Skeletal muscle tissue (tissue), 4 donors: ENCODE results near the gene NECTIN3. TPM values are rescaled to one million over a fixed set of nuclear protein-coding genes. Genes with fewer than 3 reads are reported as not detected.

Experiments
- H3K27ac ChIP-seq: one replicate; pipeline ENCODE4 v1.7.0; 2013; ENCODE audit warnings: mild to moderate bottlenecking, low read depth, low read length, inconsistent platforms
- H3K27me3 ChIP-seq, 3 donors: one replicate each; pipeline ENCODE4 v1.7.0; 2013; ENCODE audit warnings: low read length in 3 of 3; ENCODE audit not compliant: control insufficient read depth in 3 of 3, insufficient read depth in 3 of 3
- H3K36me3 ChIP-seq, 3 donors: one replicate each; pipeline ENCODE4 v1.7.0; 2013; ENCODE audit warnings: low read length in 3 of 3; ENCODE audit not compliant: control insufficient read depth in 3 of 3, insufficient read depth in 3 of 3
- H3K4me1 ChIP-seq, 3 donors: one replicate each; pipeline ENCODE4 v1.7.0; 2013; ENCODE audit warnings: low read length in 3 of 3, mild to moderate bottlenecking in 3 of 3; ENCODE audit not compliant: control insufficient read depth in 3 of 3, insufficient read depth in 3 of 3
- H3K4me3 ChIP-seq, 3 donors: one replicate each; pipeline ENCODE4 v1.7.0; 2013; ENCODE audit warnings: low read length in 3 of 3
- H3K9ac ChIP-seq, 3 donors: one replicate each; pipeline ENCODE4 v1.7.0; 2013; ENCODE audit warnings: low read length in 3 of 3, mild to moderate bottlenecking in 3 of 3, moderate library complexity in 2 of 3, low read depth in 1 of 3
- H3K9me3 ChIP-seq, 3 donors: one replicate each; pipeline ENCODE4 v1.7.0; 2013; ENCODE audit warnings: low read length in 3 of 3; ENCODE audit not compliant: control insufficient read depth in 3 of 3
- total RNA-seq: library from RNA; depleted of rRNA; stranded (reverse); fragments of >200 nt; gene quantifications from one replicate; pipeline ENCODE4 v1.2.3, GENCODE V29; 2014
- donor health status: Osteomylitis.

NECTIN3 gene
- total RNA-seq, 1 donor from 2014 or later = 39.1 TPM

DNA sequence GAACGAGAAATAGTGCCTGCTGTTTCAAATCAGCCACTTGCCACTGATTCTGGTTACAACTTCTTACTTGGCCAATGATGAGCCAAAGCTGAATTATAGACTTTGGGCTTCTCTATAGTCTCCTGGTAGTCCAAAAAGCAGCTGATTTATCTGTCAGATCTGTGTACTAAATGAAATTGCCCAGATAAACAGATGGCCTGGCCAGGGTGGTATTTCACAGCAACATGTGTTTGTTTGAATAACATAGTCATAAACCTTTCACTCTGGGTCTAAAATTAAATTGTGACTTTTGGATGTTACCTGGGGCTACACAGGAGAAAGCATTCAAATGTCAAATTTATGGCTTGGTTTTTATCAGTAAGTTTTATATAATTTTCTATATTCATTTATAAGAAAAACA lies 147.0 kb downstream of the NECTIN3 start:
- H3K9me3 ChIP-seq = no peaks in the 10 kb centered on the region
- H3K27ac ChIP-seq = no peak overlapping the region
- no peaks in the 10 kb centered on the region for H3K4me1 ChIP-seq
- H3K4me3 ChIP-seq = no peak overlapping the region
- H3K9ac ChIP-seq = no peak overlapping the region
- H3K36me3 ChIP-seq = no peaks in the 10 kb centered on the region
- H3K27me3 ChIP-seq = no peaks in the 10 kb centered on the region

DNA sequence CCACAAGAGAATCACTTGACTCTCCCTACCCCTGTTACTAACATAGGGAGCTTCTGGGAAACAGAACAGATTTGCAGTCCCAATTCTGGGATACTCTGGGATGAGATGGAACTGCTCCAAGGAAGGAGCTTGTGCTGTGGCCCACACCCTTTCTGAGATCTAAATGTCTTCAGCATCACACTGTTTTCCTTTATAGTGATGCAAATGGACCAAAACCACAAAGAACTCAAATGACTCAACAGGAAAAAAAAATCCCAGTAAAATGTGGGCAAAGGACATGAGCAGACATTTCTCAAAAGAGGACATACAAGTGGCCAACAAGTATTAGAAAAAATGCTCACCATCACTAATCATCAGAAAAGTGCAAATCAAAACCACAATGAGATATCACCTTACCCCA lies 155.6 kb downstream of the NECTIN3 start:
- Histone ChIP-seq H3K9me3 (no peaks in the 10 kb centered on the region), H3K27me3 (no peaks in the 10 kb centered on the region), H3K36me3 (no peaks in the 10 kb centered on the region), H3K4me3 (no peak overlapping the region), H3K27ac (no peak overlapping the region), H3K9ac (no peak overlapping the region), H3K4me1 (no peaks in the 10 kb centered on the region)

DNA sequence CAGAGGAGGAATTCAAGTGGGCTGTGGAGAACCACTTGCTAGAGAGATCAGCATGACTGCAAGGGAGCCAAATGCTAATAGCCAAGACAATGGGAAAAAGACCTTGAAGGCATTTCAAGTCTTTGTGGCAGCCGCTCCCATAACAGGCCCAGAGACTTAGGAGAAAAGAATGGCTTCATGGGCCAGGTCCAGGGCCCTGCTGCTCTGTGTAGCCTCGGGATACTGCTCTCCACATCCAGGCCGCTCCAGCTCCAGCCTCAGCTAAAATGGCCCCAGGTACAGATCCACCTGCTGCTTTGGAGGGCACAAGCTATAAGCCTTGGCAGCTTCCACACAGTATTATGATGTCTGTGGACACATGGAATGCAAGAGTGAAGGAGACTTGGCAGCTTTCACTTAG lies 157.7 kb downstream of the NECTIN3 start:
- no peaks in the 10 kb centered on the region for H3K27me3 ChIP-seq
- H3K4me1 ChIP-seq = no peaks in the 10 kb centered on the region
- no peak overlapping the region for H3K4me3 ChIP-seq
- H3K27ac ChIP-seq = no peak overlapping the region
- H3K9ac ChIP-seq = no peak overlapping the region
- no peaks in the 10 kb centered on the region for H3K36me3 ChIP-seq
- H3K9me3 ChIP-seq = no peaks in the 10 kb centered on the region

GRCh38 chr3:111236836-111237713 lies 165.5 kb downstream of the NECTIN3 start:
- H3K4me1 ChIP-seq = no peaks in the 10 kb centered on the region
- H3K9me3 ChIP-seq = peaks cover 0 to 2% (median 0%) of the 10 kb centered on the region in 3 donors
- H3K27me3 ChIP-seq = no peaks in the 10 kb centered on the region
- no peak overlapping the region for H3K4me3 ChIP-seq
- no peak overlapping the region for H3K27ac ChIP-seq
- H3K36me3 ChIP-seq = no peaks in the 10 kb centered on the region
- H3K9ac ChIP-seq = no peak overlapping the region

- Histone ChIP-seq H3K27ac (no peak overlapping the region), H3K27me3 (no peaks in the 10 kb centered on the region), H3K4me1 (no peaks in the 10 kb centered on the region), H3K36me3 (no peaks in the 10 kb centered on the region), H3K4me3 (no peak overlapping the region), H3K9ac (no peak overlapping the region), H3K9me3 (peaks cover 0 to 6% (median 0%) of the 10 kb centered on the region in 3 donors)
Observed at GRCh38 chr3:111237946-111238345, 166.3 kb downstream of the NECTIN3 start.

GRCh38 chr3:111238885-111239284 lies 167.3 kb downstream of the NECTIN3 start:
- Histone ChIP-seq H3K4me1 (no peaks in the 10 kb centered on the region), H3K9me3 (peaks cover 0 to 6% (median 0%) of the 10 kb centered on the region in 3 donors), H3K27ac (no peak overlapping the region), H3K9ac (no peak overlapping the region), H3K27me3 (no peaks in the 10 kb centered on the region), H3K36me3 (no peaks in the 10 kb centered on the region), H3K4me3 (no peak overlapping the region)

DNA sequence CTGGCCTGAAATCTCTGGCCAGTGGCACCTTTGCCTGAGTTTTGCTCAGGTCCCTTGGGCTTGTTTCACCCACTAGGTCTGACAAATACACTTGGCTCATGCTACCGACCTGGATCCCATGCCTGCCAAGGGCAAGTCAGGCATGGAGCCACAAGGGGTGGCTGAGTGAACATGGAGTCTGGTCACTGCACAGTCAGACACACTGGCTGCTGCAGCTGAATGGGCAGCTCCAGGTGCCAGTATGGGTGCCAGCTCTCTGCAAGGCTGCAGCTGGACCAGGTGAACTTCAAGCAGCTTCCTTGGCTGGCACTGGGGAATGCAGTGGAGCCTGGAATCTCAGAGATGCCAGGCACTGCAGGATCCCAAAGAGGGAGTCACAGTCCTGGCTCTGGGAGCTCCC lies 170.3 kb downstream of the NECTIN3 start:
- H3K27me3 ChIP-seq = no peaks in the 10 kb centered on the region
- H3K27ac ChIP-seq = no peak overlapping the region
- H3K9ac ChIP-seq = no peak overlapping the region
- H3K9me3 ChIP-seq = peaks cover 0 to 6% (median 0%) of the 10 kb centered on the region in 3 donors
- H3K4me3 ChIP-seq = no peak overlapping the region
- no peaks in the 10 kb centered on the region for H3K36me3 ChIP-seq
- H3K4me1 ChIP-seq = no peaks in the 10 kb centered on the region
